Head of caudate nucleus (tissue), 42 donors: ENCODE measurements around the gene TMEM63A.

ENCODE experiments used
- DNase-seq, 42 donors: peaks; one replicate each; pipeline versions ENCODE4 v3.0.0 to v3.0.0-alpha.2; 2020 to 2021; ENCODE audit warnings: mixed read lengths in 7 of 42
- intact Hi-C: fragments of 100-400 bp; cut with DNase I; formaldehyde crosslinking; loops from one replicate; pipeline ENCODE4 v1.15.0; 2022

TMEM63A gene

GRCh38 chr1:225911191-225912130, 29.3 kb upstream of the TMEM63A start:
- intact Hi-C loops: no loop called here
- peak in 41 of 42 donors; percentile 12 to 84 (median 60) for DNase-seq

DNA sequence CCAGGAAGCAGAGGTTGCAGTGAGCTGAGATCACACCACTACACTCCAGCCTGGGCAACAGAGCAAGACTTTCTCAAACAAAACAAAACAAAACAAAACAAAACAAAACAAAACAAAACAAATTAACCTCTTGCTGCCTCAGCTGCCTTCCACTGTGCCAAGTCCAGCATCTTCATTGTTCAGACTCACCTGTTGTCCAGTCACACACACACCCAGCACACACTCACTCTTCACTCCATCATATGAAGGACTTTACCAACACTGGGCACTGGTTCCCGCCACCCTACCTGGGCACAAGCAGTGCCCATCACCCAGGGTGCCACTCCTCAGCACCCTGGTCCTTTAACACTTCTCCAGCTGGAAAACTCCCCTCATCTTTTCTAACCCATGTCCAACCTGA, 27.3 kb upstream of the TMEM63A start:
- DNase-seq: no peak
- intact Hi-C loops: no loop called here

GRCh38 chr1:225908773-225909172, 26.6 kb upstream of the TMEM63A start:
- intact Hi-C loops: no loop called here
- no peak for DNase-seq

GRCh38 chr1:225908013-225908640, 25.9 kb upstream of the TMEM63A start:
- intact Hi-C loops: no loop called here
- no peak for DNase-seq

- intact Hi-C loops: no loop called here
- no peak for DNase-seq
Measured at GRCh38 chr1:225907341-225907740, 25.2 kb upstream of the TMEM63A start.

DNA sequence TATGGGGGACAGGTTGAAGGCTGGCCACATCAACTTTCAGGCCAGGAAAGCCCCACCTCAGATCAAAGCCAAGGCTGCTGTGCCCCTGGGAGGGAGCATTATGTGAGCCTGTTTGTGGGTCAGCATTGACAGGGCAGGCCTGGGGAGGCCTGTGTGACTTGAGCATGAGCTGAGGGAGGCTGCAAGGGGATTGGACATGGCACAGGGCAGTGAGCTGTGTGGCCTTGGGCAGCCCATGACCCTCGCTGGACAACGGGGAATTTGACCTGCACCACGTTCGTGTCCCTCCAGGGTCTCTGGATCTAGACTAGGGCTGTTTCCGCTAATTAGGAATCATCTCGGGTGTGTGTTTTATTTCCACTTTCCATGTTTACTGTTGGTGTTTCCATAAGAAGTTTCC, 24.3 kb upstream of the TMEM63A start:
- intact Hi-C loops: no loop called here
- DNase-seq: no peak

GRCh38 chr1:225903623-225904022, 21.4 kb upstream of the TMEM63A start:
- intact Hi-C loops: no loop called here
- DNase-seq: no peak

DNA sequence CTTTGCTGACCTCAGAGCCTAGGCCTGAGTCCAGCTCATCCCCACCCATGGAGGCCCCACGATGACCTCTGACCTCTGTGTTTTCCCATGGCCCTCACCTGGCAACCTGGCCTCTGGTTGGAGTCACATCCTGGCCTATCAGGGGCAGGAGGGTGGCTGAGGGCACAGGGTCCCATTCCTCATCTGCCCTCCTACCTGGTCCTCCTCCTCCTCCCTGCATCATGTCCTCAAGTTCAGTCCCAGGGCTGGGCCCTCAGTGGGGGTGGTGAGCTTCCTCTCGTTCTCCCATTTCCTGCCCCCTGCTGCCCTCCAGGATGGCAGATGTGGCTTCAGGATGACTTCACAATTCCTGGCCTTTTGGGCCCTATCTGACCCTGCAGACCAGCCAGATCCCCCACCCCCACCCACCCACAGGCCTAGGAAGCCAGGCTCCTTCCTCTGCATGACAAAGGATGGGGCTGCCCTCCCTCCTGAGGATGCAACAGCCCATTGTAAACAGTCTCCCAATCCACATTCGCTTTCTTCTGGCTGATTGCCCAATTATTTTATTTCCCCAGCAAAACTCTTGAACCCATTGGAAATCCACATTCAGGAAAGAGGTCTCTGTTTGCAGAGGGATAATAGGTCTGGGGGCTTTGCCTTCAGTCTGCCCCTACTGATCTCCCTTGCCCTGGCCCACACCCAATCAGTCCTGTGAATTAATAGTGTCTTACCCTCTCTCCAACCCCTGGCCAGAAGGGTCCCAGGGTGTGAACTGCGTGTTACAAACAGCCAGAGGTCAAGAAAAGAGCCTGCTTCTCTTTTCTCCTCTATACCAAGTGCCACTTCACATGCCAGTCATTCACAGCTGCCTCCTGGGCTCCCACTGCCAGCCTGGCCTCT, 17.1 kb upstream of the TMEM63A start:
- intact Hi-C loops: no loop called here

GRCh38 chr1:225897595-225898514, 15.7 kb upstream of the TMEM63A start:
- no peak for DNase-seq
- intact Hi-C loops: no loop called here

More for the DNA sequence above, 17.1 kb upstream of the TMEM63A start:
- no peak for DNase-seq

DNA sequence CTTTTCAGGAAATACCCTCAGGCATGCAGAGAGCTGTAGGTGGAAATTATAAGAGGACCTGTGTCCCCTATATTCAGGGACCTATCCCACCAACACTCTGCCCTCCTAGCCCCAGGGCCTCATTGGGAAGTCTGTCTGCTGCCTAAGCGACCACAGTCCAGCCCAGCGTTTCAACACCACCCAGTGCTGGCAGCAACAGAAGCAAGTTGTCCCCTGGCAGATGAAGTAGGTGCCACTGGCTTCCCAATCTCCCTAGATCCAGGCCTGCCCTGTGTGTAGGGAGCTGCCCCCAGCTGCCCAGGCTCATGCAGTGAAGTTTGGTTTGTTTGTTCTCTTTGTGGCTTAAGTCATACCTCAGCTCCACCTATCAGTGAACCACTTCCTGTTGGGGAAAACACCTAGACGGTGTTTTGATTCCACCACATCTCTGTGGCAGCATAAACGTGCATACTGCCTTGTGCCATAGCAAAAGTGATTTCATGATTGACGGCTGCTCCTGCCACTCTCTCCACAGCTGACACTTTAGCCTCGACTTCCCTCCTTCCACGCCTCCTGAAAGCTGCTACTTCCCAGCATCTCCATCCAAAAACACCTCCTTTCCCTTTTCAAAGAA, 14.9 kb upstream of the TMEM63A start:
- intact Hi-C loops: no loop called here
- DNase-seq: no peak

DNA sequence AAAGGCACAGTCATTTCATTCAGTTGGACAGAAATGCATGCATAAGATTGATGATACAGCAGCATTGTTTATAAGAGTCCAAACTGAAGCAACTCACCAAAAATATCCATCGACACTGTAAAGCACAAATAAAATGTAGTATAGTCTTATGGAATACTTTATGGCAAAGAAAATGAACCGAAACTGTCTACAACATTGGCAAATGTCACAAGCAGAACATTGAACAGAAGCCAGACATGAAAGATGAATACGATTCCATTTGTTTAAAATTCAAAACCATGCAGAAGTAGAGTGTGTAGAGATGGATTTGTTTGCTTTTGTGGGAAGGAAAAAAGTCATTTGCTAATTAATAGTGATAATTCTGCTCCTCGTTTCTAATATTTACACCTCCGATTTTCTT, 14.3 kb upstream of the TMEM63A start:
- DNase-seq: no peak
- intact Hi-C loops: no loop called here

- intact Hi-C loops: no loop called here
- DNase-seq: no peak
Measured at GRCh38 chr1:225892307-225892706, 10.1 kb upstream of the TMEM63A start.

GRCh38 chr1:225891229-225891972, 9.2 kb upstream of the TMEM63A start:
- intact Hi-C loops: no loop called here

DNA sequence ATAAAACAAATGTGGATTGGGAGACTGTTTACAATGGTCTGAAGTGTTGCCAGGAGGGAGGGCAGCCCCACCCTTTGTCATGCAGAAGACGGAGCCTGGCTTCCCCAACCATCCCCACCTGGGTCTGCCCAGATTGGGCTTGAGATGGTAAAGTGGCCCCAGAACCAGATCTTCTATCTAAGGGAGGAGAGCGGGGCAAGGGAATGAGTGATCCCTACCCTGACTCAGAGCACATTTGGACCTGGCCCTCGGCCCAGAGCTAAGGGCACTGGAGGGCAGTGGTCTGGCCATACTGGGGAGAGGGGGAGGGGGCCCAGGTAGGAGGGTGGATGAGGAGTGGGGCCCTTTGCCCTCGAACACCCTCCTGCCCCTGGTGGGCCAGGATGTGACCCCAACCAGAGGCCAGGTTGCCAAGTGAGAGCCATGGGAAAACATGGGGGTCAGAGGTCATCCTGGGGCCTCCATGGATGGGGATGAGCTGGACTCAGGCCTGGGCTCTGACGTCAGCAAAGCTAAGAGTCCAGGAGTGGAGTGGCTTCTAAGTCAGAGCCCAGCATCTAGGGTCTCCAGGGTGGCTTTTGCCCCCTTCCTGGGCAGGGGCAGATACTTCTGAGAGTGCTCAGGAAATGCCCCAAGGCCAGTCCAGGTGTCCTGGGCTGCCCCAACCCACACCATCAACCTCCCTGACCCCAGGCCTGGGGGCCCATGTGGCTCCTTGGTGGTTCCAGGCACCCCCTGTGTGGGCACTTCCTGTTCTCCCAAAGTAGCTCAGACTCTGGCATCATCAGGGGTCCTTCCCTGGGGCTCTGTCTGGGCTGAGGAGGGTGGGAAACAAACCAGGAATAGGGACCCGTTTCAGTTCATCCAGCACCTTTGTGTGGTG, 8.4 kb upstream of the TMEM63A start:
- no peak for DNase-seq
- intact Hi-C loops: no loop called here

More at GRCh38 chr1:225891229-225891972, 9.2 kb upstream of the TMEM63A start:
- DNase-seq: no peak

GRCh38 chr1:225889743-225890142, 7.6 kb upstream of the TMEM63A start:
- DNase-seq: no peak
- intact Hi-C loops: no loop called here

DNA sequence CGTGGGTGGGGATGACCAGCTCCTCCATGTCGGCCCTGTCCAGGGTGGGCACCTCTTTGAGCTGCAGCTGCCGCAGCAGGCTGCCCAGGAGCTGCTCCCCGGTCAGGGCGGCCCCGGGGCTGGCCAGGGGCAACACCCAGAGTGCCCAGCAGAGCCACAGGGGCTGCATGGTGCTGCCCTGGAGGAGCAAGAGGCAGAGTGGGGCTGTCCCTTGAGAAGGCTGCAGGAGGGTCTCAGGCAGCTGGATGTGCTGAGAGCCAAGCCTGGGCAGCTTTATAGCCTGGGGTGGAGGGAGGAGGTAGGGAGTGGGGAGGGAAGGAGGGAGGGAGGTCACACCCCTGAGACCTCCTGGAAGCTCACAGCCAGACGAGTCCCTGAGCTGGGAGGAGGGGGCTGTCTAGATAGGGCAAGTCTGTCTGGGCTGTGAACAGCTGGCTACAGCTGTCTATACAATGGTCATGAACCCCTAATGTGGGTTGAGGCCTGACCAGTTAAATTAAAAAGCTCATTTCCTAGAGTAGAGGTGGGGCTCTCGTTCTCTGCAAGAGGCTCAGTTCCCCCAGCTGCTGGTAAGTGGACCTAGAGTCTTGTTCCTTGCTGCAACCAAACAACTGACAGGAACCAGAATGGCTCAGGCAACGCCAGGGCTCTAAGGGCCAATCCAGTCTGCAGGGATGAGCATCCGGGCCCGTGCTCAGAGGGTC, 6.9 kb upstream of the TMEM63A start, which contains the start of gene LEFTY1:
Gene LEFTY1 (minus strand): TSS at position 249 of the 704 bp plus-strand sequence. CDS start 80 bp downstream, at position 169.
- intact Hi-C loops: no loop called here

More for the DNA sequence above, 6.9 kb upstream of the TMEM63A start, which contains the start of gene LEFTY1:
- no peak for DNase-seq
